Activated CD8-positive, alpha-beta memory T cell treated with anti-CD3 and anti-CD28 coated beads, Interleukin-2, amount 50 U/mL, for 4 hours (primary cell): Measurements from ENCODE around the gene PLA2G4F.
"Not testable (repeated sequence)": the region's sequence is repeated elsewhere in the genome, so short reads cannot be mapped to it uniquely, and the experiment has no call there.

ENCODE experiments used
- DNase-seq: peaks from one replicate; pipeline ENCODE4 v3.0.0-alpha.2; 2020

Gene PLA2G4F

DNA sequence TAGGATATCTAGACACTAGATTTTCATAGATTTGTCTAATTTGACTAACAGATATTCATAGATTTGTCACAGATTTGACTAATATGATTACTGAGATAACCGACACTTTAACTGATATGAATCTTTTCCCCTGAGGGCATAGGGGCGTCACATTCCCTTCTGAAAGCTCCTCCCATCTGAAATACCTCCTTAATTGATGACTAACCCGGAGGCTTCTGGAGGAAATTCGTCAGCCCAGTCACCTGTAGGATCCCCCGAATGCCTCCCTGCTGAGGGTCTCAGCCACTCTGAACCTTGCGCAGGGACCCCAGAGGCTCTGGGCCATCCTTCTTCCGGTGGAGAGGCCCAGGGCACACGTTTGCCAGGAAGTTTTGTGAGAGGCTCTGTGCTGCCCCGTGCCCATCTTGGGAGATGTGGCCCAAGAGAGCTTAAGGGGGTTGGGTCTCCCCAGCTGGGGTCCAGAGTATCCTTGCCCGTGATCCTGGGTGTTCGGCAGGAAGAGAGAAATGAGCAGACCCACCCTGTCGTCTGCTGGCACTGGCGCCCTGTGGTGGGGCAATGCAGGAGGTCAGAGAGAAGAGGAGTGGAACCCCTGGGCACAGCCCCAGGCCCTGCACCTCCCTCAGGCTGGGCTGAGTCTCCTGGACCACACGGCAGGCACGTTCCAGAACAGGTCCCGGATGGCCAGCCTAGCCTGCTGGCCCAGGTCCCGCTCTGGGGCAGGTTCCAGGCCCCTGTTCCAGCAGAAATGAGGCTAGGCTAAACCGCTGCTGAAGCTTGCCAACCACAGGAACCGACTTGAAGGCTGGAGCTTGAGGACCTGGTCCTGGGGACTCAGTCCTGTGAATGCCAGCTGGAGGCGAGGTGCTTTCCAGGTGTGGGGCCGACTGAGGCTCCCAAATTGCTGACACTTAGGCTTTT, 63.8 kb downstream of the PLA2G4F start:
- DNase-seq: no peak

DNA sequence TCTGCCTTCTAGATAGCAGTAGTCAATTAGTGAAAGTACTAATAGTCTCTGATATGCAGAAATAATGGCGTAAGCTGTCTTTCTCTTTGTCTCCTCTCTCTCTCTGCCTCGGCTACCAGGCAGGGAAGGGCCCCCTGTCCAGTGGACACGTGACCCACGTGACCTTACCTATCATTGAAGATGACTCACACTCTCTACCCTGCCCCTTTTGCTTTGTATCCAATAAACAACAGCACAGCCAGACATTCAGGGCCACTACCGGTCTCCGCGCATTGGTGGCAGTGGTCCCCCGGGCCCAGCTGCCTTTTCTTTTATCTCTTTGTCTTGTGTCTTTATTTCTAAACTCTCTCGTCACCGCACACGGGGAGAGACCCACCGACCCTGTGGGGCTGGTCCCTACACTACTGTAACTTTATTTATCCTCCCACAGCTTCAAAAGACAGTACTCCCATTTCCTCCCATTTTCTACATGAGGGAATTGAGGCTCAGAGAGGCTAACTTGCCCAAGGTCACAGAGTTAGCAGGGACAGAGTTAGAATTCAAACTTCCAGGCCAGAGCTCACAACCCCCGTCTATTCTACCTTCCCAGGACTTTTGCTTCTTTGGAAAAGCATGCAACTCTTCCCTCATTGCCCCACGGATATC, 64.6 kb downstream of the PLA2G4F start:
- not testable (repeated sequence) for DNase-seq

DNA sequence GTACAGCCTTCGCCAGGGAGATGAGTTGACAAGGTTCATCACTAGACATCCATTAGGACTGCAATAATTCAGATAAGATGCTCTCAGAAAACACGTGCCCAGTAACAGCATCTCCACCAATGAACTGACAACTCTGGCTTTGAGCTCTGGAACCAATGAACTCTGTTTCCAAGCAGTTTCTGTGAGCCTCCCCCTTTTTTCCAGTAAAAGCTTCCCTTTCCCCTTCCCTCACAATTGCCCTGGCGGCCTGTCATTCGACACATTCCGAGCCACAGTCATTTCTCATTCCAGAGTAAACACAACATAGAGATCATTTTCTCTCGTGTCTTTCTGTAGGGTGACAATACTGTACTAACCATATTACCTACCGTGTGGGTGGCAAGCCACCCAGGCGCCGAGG, 65.7 kb downstream of the PLA2G4F start:
- DNase-seq: no peak

DNA sequence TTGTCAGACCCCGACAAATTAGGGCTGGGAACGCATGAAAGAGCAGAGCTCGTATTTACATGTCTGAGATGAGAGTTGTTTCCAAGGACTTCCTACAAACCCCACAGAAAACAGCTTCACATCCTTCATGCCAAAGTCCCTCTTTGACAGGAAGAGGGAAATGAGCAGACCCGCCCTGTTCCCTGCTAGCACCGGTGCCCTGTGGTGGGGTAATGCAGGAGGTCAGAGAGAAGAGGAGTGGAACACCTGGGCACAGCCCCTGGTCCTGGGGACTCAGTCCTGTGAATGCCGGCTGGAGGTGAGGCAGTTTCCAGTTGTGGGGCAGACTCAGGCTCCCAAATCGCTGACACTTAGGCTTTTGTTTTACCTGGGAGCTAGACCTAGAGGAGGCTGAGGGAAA, 66.1 kb downstream of the PLA2G4F start:
- DNase-seq: no peak

DNA sequence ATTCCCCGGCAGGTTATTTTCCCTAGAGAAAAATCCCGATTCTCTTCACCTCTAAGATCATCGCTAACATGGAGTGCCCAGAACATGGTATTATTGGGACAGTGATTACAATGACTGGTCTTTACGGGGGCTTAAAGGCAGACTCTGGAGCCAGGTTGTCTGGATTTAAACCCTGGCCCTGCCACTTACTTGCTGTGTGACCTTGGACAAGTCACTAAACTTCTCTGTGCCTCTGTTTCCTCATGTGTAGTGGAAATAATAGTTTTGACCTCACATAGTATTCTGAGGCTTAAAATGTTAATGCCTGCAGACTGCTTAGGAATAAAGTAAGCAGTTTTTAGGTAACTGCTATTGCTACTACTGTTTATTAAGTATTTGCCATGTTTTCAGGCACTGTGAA, 66.5 kb downstream of the PLA2G4F start:
- DNase-seq: no peak
